Stimulated activated CD8-positive, alpha-beta memory T cell treated with anti-CD3 and anti-CD28 coated beads, Interleukin-15, amount 100 ng/mL, for 24 hours (primary cell): ENCODE results near the gene IGF1R.

Source experiments
- DNase-seq: peaks from one replicate; pipeline ENCODE4 v3.0.0-alpha.2; 2020; ENCODE audit warnings: low read depth

The IGF1R gene

GRCh38 chr15:98798375-98798893 lies 150.1 kb downstream of the IGF1R start:
- DNase-seq, result no peak

- DNase-seq, result no peak
These were observed 151.4 kb downstream of the IGF1R start for GRCh38 chr15:98799461-98800390.

GRCh38 chr15:98800437-98801233 lies 152.3 kb downstream of the IGF1R start:
- DNase-seq, result no peak

GRCh38 chr15:98801234-98801561 lies 152.9 kb downstream of the IGF1R start:
- DNase-seq, result no peak

- no peak for DNase-seq
These were observed 153.8 kb downstream of the IGF1R start for GRCh38 chr15:98802187-98802586.

GRCh38 chr15:98803228-98804056 lies 155.1 kb downstream of the IGF1R start:
- no peak for DNase-seq

GRCh38 chr15:98804057-98804380 lies 155.7 kb downstream of the IGF1R start:
- DNase-seq, result no peak

- DNase-seq, result no peak
These were observed 157.3 kb downstream of the IGF1R start for GRCh38 chr15:98805434-98806274.

- DNase-seq, result no peak
These were observed 158.0 kb downstream of the IGF1R start for GRCh38 chr15:98806275-98806895.

- no peak for DNase-seq
These were observed 158.9 kb downstream of the IGF1R start for GRCh38 chr15:98807262-98807661.

- no peak for DNase-seq
These were observed 160.9 kb downstream of the IGF1R start for GRCh38 chr15:98809273-98809672.

- DNase-seq, result no peak
These were observed 164.5 kb downstream of the IGF1R start for GRCh38 chr15:98812716-98813446.

- DNase-seq, result no peak
These were observed 165.6 kb downstream of the IGF1R start for GRCh38 chr15:98813951-98814350.

GRCh38 chr15:98815207-98815606 lies 166.9 kb downstream of the IGF1R start:
- DNase-seq, result no peak

- DNase-seq, result no peak
These were observed 169.4 kb downstream of the IGF1R start for GRCh38 chr15:98817745-98818144.

GRCh38 chr15:98823012-98823458 lies 174.7 kb downstream of the IGF1R start:
- no peak for DNase-seq

GRCh38 chr15:98823616-98824015 lies 175.3 kb downstream of the IGF1R start:
- DNase-seq, result no peak

GRCh38 chr15:98824595-98824994 lies 176.3 kb downstream of the IGF1R start:
- DNase-seq, result no peak

GRCh38 chr15:98826658-98827057 lies 178.3 kb downstream of the IGF1R start:
- DNase-seq, result no peak

- no peak for DNase-seq
These were observed 178.9 kb downstream of the IGF1R start for GRCh38 chr15:98827217-98827616.
